ENCODE measurements around the gene CD79B. TPM values are rescaled to one million over a fixed set of nuclear protein-coding genes. Genes with fewer than 3 reads are reported as not detected.
"Not testable (repeated sequence)": the region's sequence is repeated elsewhere in the genome, so short reads cannot be mapped to it uniquely, and the experiment has no call there.

Gene CD79B
- total and polyA plus RNA-seq, 9 of the 15 experiments (the other 6 are each of a cell fraction or from before 2014, with no cell fraction given), result 0.15 to 0.62 (median 0.44) TPM; not detected in 2

DNA sequence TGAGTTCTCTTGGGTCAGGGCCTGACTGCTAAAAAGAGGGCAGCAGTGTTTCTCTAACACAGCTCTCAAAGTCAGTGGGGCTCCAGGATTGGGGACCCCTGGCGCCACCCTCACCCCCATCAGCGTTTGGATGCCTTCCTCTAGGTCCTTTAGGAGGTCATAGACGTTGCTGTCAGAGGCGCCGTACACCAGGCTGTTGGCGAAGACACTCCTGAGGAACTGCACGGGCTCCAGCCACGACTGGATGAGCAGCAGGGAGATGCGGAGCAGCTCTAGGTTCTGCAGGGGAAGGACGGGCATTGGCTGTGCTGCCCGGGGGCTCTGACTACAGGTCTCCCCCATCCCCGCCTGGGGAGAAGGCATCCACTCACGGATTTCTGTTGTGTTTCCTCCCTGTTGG is 14.5 kb downstream of the CD79B start:
- WGBS (ENCODE audit: insufficient coverage, low coverage, missing lambda C conversion rate), result 10% methylated on average over 12 of the region's 13 CpGs
- intact Hi-C loops (cut with micrococcal nuclease), result loop anchor here (2.0 to 10.0 kb wide), 5 partner anchors 29 to 367 kb away; partner anchors contain the start of gene ERN1
- Histone ChIP-seq H3K79me2 (ENCODE audit: control insufficient read depth, insufficient read depth, low read length) (no peaks in the 10 kb centered on the region), H4K20me1 (replicated peaks; ENCODE audit: control insufficient read depth, insufficient read depth, low read length) (no peaks in the 10 kb centered on the region), H2AFZ (ENCODE audit: low read depth, low read length) (no peak overlapping the region), H3K36me3 (ENCODE audit: control insufficient read depth, insufficient read depth, low read length) (no peaks in the 10 kb centered on the region), H3K9me1 (ENCODE audit: control insufficient read depth, insufficient read depth, low read length) (no peaks in the 10 kb centered on the region), H3K27me3 (ENCODE audit: control insufficient read depth in 2 of 2, insufficient read depth in 2 of 2, low read length in 2 of 2) (peaks cover 3 to 34% of the 10 kb centered on the region in 2 experiments; a peak in 4 of 5 replicates), H3K9me3 (replicated peaks; ENCODE audit: control insufficient read depth, insufficient read depth, low read depth, low read length) (no peaks in the 10 kb centered on the region), H3K9ac (ENCODE audit: insufficient read depth in 1 of 2, low read depth in 2 of 2, low read length in 2 of 2) (no peak overlapping the region), H3K4me2 (ENCODE audit: insufficient read depth, low read length) (no peak overlapping the region), H3K27ac (ENCODE audit: extremely low read depth, low read depth, low read length) (no peak overlapping the region), H3K4me3 (no peak overlapping the region), H3K4me1 (replicated peaks in 1 of 2; ENCODE audit: control insufficient read depth in 2 of 2, insufficient read depth in 2 of 2, low read length in 2 of 2) (no peaks in the 10 kb centered on the region; a peak in 1 of 5 replicates)
- POLR2A ChIA-PET, result interaction anchor here (0.7 kb wide), 1 partner anchor 93 kb away, joined by 3 read pairs; no protein-coding TSS in a partner anchor
- ATAC-seq (no peak), DNase-seq (ENCODE audit: extremely low read depth in 1 of 4, low spot score in 3 of 4) (no peak), FAIRE-seq (no peak)
- no TSS peak for BruUV-seq (replicated peaks)
- in situ Hi-C loops (cut with MboI), result loop anchor here (10.0 kb wide), 2 partner anchors 107 to 367 kb away; partner anchors contain the start of gene ICAM2
- TF ChIP-seq MED1 (CRISPR knock-in tag; IDR thresholded peaks at IDR 0.05; ENCODE audit: borderline replicate concordance) (no peak), U2AF2 (optimal IDR thresholded peaks at IDR 0.05; ENCODE audit: low read depth, low read length) (no peak), EP300 (IDR thresholded peaks at IDR 0.05; ENCODE audit: low read length) (no peak), ZNF512 (tag; IDR thresholded peaks at IDR 0.05) (no peak), TCF3 (CRISPR knock-in tag; IDR thresholded peaks at IDR 0.05) (no peak), TFAM (CRISPR knock-in tag; conservative IDR thresholded peaks at IDR 0.05) (no peak), CBX2 (IDR thresholded peaks at IDR 0.05; ENCODE audit: insufficient read depth, low read length, poor library complexity, severe bottlenecking) (no peak), SETDB1 (IDR thresholded peaks at IDR 0.05; ENCODE audit: low read length) (no peak), NUFIP1 (IDR thresholded peaks at IDR 0.05; ENCODE audit: partially characterized antibody) (no peak), ZNF584 (CRISPR knock-in tag; IDR thresholded peaks at IDR 0.05; ENCODE audit: low read depth) (no peak), BACH1 (tag; IDR thresholded peaks at IDR 0.05) (no peak), SMAD1 (IDR thresholded peaks at IDR 0.05; ENCODE audit: low read depth, low read length, partially characterized antibody) (no peak)
- CTCF ChIA-PET (ENCODE audit: low intra/inter-chr PET ratio), result no interaction called here

GRCh38 chr17:63917206-63917605 is 14.9 kb downstream of the CD79B start:
- BruUV-seq (replicated peaks); CTCF ChIA-PET (ENCODE audit: low intra/inter-chr PET ratio): not testable (repeated sequence)

More at GRCh38 chr17:63917206-63917605, 14.9 kb downstream of the CD79B start:
- H3K36me3 ChIP-seq (ENCODE audit: control insufficient read depth, insufficient read depth, low read length); ATAC-seq; H4K20me1 ChIP-seq (replicated peaks; ENCODE audit: control insufficient read depth, insufficient read depth, low read length); H3K9me3 ChIP-seq (replicated peaks; ENCODE audit: control insufficient read depth, insufficient read depth, low read depth, low read length); H3K79me2 ChIP-seq (ENCODE audit: control insufficient read depth, insufficient read depth, low read length); H3K9ac ChIP-seq (ENCODE audit: insufficient read depth in 1 of 2, low read depth in 2 of 2, low read length in 2 of 2); H3K9me1 ChIP-seq (ENCODE audit: control insufficient read depth, insufficient read depth, low read length); H3K4me1 ChIP-seq (replicated peaks in 1 of 2; ENCODE audit: control insufficient read depth in 2 of 2, insufficient read depth in 2 of 2, low read length in 2 of 2); POLR2A ChIA-PET; FAIRE-seq; DNase-seq (ENCODE audit: extremely low read depth in 1 of 4, low spot score in 3 of 4); H3K4me3 ChIP-seq; H3K4me2 ChIP-seq (ENCODE audit: insufficient read depth, low read length); H3K27ac ChIP-seq (ENCODE audit: extremely low read depth, low read depth, low read length); H2AFZ ChIP-seq (ENCODE audit: low read depth, low read length): not testable (repeated sequence)
- intact Hi-C loops (cut with micrococcal nuclease), result loop anchor here (5.0 to 10.0 kb wide), 2 partner anchors 215 to 368 kb away; partner anchors contain the start of gene ERN1
- 16% methylated on average over 5 of the region's 11 CpGs for WGBS (ENCODE audit: insufficient coverage, low coverage, missing lambda C conversion rate)
- in situ Hi-C loops (cut with MboI), result loop anchor here (10.0 kb wide), 2 partner anchors 108 to 368 kb away; partner anchors contain the start of gene ICAM2
- peaks cover 3 to 34% of the 10 kb centered on the region in 2 experiments; a peak in 4 of 5 replicates for H3K27me3 ChIP-seq (ENCODE audit: control insufficient read depth in 2 of 2, insufficient read depth in 2 of 2, low read length in 2 of 2)
